HepG2 (cell line): ENCODE data around the gene FBXW5. TPM values are rescaled to one million over a fixed set of nuclear protein-coding genes. Genes with fewer than 3 reads are reported as not detected.

Source experiments
- ADNP ChIP-seq: sonication (generic); formaldehyde crosslinking; IDR thresholded peaks from 2 replicates; pipeline ENCODE4 v1.4.0; 2020; ENCODE audit warnings: missing genetic modification reagents
- CBFB ChIP-seq: sonication (generic); formaldehyde crosslinking; IDR thresholded peaks from 2 replicates; pipeline ENCODE4 v1.4.0; 2020; ENCODE audit warnings: missing genetic modification reagents
- EHMT2 ChIP-seq: fragments of 200-600 bp; sonication (generic); IDR thresholded peaks from 2 replicates; pipeline ENCODE4 v1.7.0; 2017; ENCODE audit warnings: antibody characterized with exemption, low read depth, low read length, borderline replicate concordance
- ELF1 ChIP-seq: sonication (generic); formaldehyde crosslinking; IDR thresholded peaks from 2 replicates; pipeline ENCODE4 v1.4.0; 2020; ENCODE audit warnings: missing genetic modification reagents
- IRF2 ChIP-seq: IDR thresholded peaks from 2 replicates; pipeline ENCODE4 v1.6.1; 2018; ENCODE audit warnings: missing genetic modification reagents, missing compliant biosample characterization
- JUND ChIP-seq: sonication (generic); formaldehyde crosslinking; IDR thresholded peaks from 2 replicates; pipeline ENCODE4 v1.8.0; 2022; ENCODE audit warnings: mild to moderate bottlenecking, missing genetic modification reagents
- KMT2B ChIP-seq: IDR thresholded peaks from 2 replicates; pipeline ENCODE4 v1.6.1; 2016; ENCODE audit warnings: missing genetic modification reagents, missing compliant biosample characterization
- MAX ChIP-seq: IDR thresholded peaks from 2 replicates; pipeline ENCODE4 v1.6.1; 2012; ENCODE audit warnings: inconsistent platforms
- MIER2 ChIP-seq: IDR thresholded peaks from 2 replicates; pipeline ENCODE4 v1.6.1; 2016; ENCODE audit warnings: missing biosample characterization, missing genetic modification reagents
- PCBP2 ChIP-seq: fragments of 200-400 bp; formaldehyde crosslinking; optimal IDR thresholded peaks from 2 replicates; pipeline ENCODE3; 2018; ENCODE audit warnings: low read length, low read depth; ENCODE audit not compliant: poor library complexity, severe bottlenecking
- POLR2A ChIP-seq, 2 experiments: IDR thresholded peaks; 2 replicates each; pipeline ENCODE4 v1.6.1; 2011; ENCODE audit warnings: low read depth in 2 of 2, low read length in 2 of 2, mild to moderate bottlenecking in 1 of 2, moderate library complexity in 1 of 2; ENCODE audit not compliant: insufficient read depth in 1 of 2
- SALL2 ChIP-seq: sonication (generic); formaldehyde crosslinking; IDR thresholded peaks from 2 replicates; pipeline ENCODE4 v1.8.1; 2023; ENCODE audit warnings: mild to moderate bottlenecking, missing genetic modification reagents, inconsistent platforms
- TGIF2 ChIP-seq: IDR thresholded peaks from 2 replicates; pipeline ENCODE4 v1.6.1; 2016; ENCODE audit warnings: control low read depth, missing compliant biosample characterization
- ZBTB7A ChIP-seq: sonication (generic); formaldehyde crosslinking; IDR thresholded peaks from 2 replicates; pipeline ENCODE4 v1.8.0; 2022; ENCODE audit warnings: mild to moderate bottlenecking, missing genetic modification reagents
- ZBTB7B ChIP-seq: sonication (generic); formaldehyde crosslinking; IDR thresholded peaks from 2 replicates; pipeline ENCODE4 v1.4.0; 2020; ENCODE audit warnings: missing genetic modification reagents
- ZEB1 ChIP-seq: IDR thresholded peaks from 2 replicates; pipeline ENCODE4 v1.6.1; 2012; ENCODE audit warnings: mild to moderate bottlenecking, low read depth, inconsistent platforms; ENCODE audit not compliant: insufficient replicate concordance
- ZNF263 ChIP-seq: sonication (generic); formaldehyde crosslinking; IDR thresholded peaks from 2 replicates; pipeline ENCODE4 v1.4.0; 2020; ENCODE audit warnings: missing genetic modification reagents
- ZNF292 ChIP-seq: sonication (generic); formaldehyde crosslinking; IDR thresholded peaks from 2 replicates; pipeline ENCODE4 v1.8.1; 2022; ENCODE audit warnings: mild to moderate bottlenecking, low read depth, missing genetic modification reagents, borderline replicate concordance
- ZNF614 ChIP-seq: IDR thresholded peaks from 2 replicates; pipeline ENCODE4 v1.6.1; 2018; ENCODE audit warnings: missing biosample characterization, missing genetic modification reagents, inconsistent platforms, borderline replicate concordance
- ZNF761 ChIP-seq: sonication (generic); formaldehyde crosslinking; conservative IDR thresholded peaks from 2 replicates; pipeline ENCODE4 v1.4.0; 2020; ENCODE audit warnings: mild to moderate bottlenecking, missing genetic modification reagents
- ZNF780A ChIP-seq: sonication (generic); formaldehyde crosslinking; IDR thresholded peaks from 2 replicates; pipeline ENCODE4 v1.8.0; 2022; ENCODE audit warnings: mild to moderate bottlenecking, missing genetic modification reagents, moderate library complexity
- ZNF878 ChIP-seq: sonication (generic); formaldehyde crosslinking; IDR thresholded peaks from 2 replicates; pipeline ENCODE4 v1.8.1; 2023; ENCODE audit warnings: mild to moderate bottlenecking, missing genetic modification reagents, moderate library complexity
- ZSCAN5A ChIP-seq: sonication (generic); formaldehyde crosslinking; IDR thresholded peaks from 2 replicates; pipeline ENCODE4 v1.8.0; 2022; ENCODE audit warnings: mild to moderate bottlenecking, missing genetic modification reagents, borderline replicate concordance
- ZXDC ChIP-seq: sonication (generic); formaldehyde crosslinking; IDR thresholded peaks from 2 replicates; pipeline ENCODE4 v1.5.0; 2020; ENCODE audit warnings: mild to moderate bottlenecking, missing genetic modification reagents
- polyA plus RNA-seq, 8 experiments: library from polyadenylated mRNA; depleted of rRNA in 3 of 8; stranded (reverse) in 7 of 8; unstranded in 1 of 8; fragments of >200 nt; fragmentation: Illumina TruSeq in 4 of 8; extraction: Trizol in 4 of 8; gene quantifications; 2 replicates each; pipeline versions ENCODE4 v1.2.1 to v1.2.3, GENCODE V29; 2011 to 2016; ENCODE audit warnings: low read depth in 4 of 8, missing spikeins in 1 of 8, mixed read lengths in 1 of 8; ENCODE audit not compliant: insufficient read depth in 1 of 8
- total RNA-seq, 5 experiments: library from RNA; depleted of rRNA; stranded (reverse); fragments of >200 nt; fragmentation: Illumina TruSeq; extraction: Trizol; gene quantifications; 2 replicates each; pipeline ENCODE4 v1.2.3, GENCODE V29; 2016; ENCODE audit warnings: low read depth in 1 of 5
- TF ChIP-seq, protein P1 (sequence below), 2 experiments: fragments of 450-650 bp in 1 of 2; sonication (generic) in 1 of 2; formaldehyde crosslinking; IDR thresholded peaks; 2 replicates each; pipeline versions ENCODE4 v1.5.0 to v1.8.0; 2020 to 2022; ENCODE audit warnings: mild to moderate bottlenecking in 1 of 2, missing genetic modification reagents in 1 of 2
- TF ChIP-seq, protein P2 (sequence below): sonication (generic); formaldehyde crosslinking; IDR thresholded peaks from 2 replicates; pipeline ENCODE4 v1.4.0; 2020; ENCODE audit warnings: missing genetic modification reagents

The FBXW5 gene
- total and polyA plus RNA-seq, 2 of the 13 experiments (the other 11 are each of a cell fraction or from before 2014, with no cell fraction given): 52.0 to 60.4 TPM

DNA sequence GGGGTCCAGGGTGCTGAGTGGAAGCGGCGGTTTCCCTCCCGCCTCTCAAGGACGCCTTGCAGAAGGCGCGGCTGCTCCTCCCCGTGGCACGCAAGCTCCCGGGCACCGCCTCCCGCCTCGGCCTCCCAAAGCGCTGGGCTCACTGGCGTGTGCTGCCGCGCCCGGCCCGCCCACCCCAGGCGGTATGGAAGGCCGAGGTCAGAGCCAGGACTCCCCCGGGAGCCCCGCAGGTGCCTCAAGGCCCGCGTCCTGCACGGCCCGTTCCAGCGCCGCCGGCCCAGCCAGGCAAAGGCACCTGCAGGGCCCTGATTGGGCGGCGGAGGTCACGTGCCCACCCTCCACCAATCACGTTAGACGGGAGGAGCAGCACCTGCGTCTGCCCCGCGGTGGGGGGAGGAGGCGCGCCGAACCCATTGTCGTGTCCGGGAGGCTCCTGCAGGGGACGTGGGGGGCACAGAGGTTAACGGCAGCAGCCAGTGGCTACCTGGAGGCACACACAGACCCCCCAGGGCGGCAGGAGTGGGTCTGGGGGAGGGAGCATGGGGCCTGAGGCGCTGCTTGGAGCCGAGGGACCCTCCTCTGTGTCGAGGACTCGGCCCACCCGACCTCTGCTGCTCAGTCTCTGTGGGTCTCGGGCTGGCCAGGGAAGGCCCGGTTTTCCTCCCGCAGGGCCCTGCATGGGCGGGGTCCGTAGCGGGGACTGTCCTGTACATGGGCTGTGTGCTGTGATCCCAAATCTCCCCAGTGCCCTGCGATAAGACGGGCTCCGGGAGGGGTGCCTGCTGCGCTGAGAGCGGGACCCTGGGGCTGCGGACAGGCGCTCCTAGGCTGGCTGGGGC is 5.5 kb upstream of the FBXW5 start (continued):
- peak; percentile 32; the same call in 1 of the 2 replicates for TF ChIP-seq KMT2B
- peak; percentile 75; the same call in 1 of the 2 replicates for TF ChIP-seq IRF2 (CRISPR knock-in tag)
- no peak for TF ChIP-seq ELF1
- TF ChIP-seq ZNF292: no peak
- no peak for TF ChIP-seq MAX
- no peak for TF ChIP-seq ZNF614
- TF ChIP-seq ZEB1: no peak
- TF ChIP-seq, protein P1, sequence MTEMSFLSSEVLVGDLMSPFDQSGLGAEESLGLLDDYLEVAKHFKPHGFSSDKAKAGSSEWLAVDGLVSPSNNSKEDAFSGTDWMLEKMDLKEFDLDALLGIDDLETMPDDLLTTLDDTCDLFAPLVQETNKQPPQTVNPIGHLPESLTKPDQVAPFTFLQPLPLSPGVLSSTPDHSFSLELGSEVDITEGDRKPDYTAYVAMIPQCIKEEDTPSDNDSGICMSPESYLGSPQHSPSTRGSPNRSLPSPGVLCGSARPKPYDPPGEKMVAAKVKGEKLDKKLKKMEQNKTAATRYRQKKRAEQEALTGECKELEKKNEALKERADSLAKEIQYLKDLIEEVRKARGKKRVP (CRISPR knock-in tag; IDR thresholded peaks at IDR 0.05): no peak
- no peak for TF ChIP-seq ZXDC (CRISPR knock-in tag)
- TF ChIP-seq ADNP (CRISPR knock-in tag): no peak
- TF ChIP-seq ZNF263 (CRISPR knock-in tag): peak; percentile 55; the same call in 1 of the 2 replicates
- TF ChIP-seq ZSCAN5A (CRISPR knock-in tag): no peak
- peak; percentile 32; the same call in 1 of the 2 replicates for TF ChIP-seq MIER2 (CRISPR knock-in tag)
- TF ChIP-seq ZNF761 (CRISPR knock-in tag): no peak
- TF ChIP-seq, protein P2, sequence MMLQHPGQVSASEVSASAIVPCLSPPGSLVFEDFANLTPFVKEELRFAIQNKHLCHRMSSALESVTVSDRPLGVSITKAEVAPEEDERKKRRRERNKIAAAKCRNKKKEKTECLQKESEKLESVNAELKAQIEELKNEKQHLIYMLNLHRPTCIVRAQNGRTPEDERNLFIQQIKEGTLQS (CRISPR knock-in tag): 0 out of 2 replicates have a peak, but pooled peaks have one; percentile 5
- TF ChIP-seq PCBP2: no peak
- no peak for TF ChIP-seq TGIF2
- peak; percentile 62; the same call in 1 of the 2 replicates for TF ChIP-seq CBFB
- TF ChIP-seq ZNF780A: peak; percentile 25; the same call in 1 of the 2 replicates
- peak in 1 of 2 experiments; percentile 42; a peak in 1 of 4 replicates for TF ChIP-seq POLR2A (IDR thresholded peaks at IDR 0.05; ENCODE audit: insufficient read depth in 1 of 2, low read depth in 2 of 2, low read length in 2 of 2)
- peak; percentile 85 for TF ChIP-seq ZBTB7A (CRISPR knock-in tag)
- TF ChIP-seq SALL2 (CRISPR knock-in tag): peak; percentile 82
- TF ChIP-seq EHMT2: no peak
- TF ChIP-seq ZBTB7B (CRISPR knock-in tag): peak; percentile 82; the same call in 1 of the 2 replicates
- TF ChIP-seq JUND: peak; percentile 44; the same call in 1 of the 2 replicates
- no peak for TF ChIP-seq ZNF878
